NCI-H460 (cell line): ENCODE results near the gene PLEKHN1. TPM values are rescaled to one million over a fixed set of nuclear protein-coding genes. Genes with fewer than 3 reads are reported as not detected.

Experiments
- DNase-seq: peaks from one replicate; pipeline ENCODE4 v3.0.0-alpha.2; 2016; ENCODE audit warnings: low read depth; ENCODE audit errors: extremely low read depth
- polyA plus RNA-seq: library from polyadenylated mRNA; depleted of rRNA; stranded (reverse); fragments of >200 nt; gene quantifications from 2 replicates; pipeline ENCODE4 v1.2.3, GENCODE V29; 2014; cell fraction: nucleus; rRNA removed
- total RNA-seq: library from RNA; depleted of rRNA; stranded (reverse); fragments of >200 nt; shearing (Covaris generic); gene quantifications from 2 replicates; pipeline ENCODE4 v1.2.3, GENCODE V29; 2014; rRNA removed

PLEKHN1 gene
- total RNA-seq = 0.43 and 0.84 TPM in 2 replicates
- 6.4 and 7.2 TPM in 2 replicates for polyA plus RNA-seq

GRCh38 chr1:966135-966703 is at the start of gene PLEKHN1:
PLEKHN1 (plus strand) TSS chr1:966482; CDS start chr1:966532, 50 bp downstream.
- no peak for DNase-seq

- no peak for DNase-seq
Observed at GRCh38 chr1:917076-917459, 49.2 kb upstream of the PLEKHN1 start.

GRCh38 chr1:917466-918091 is 48.7 kb upstream of the PLEKHN1 start:
- DNase-seq = no peak

- no peak for DNase-seq
Observed at GRCh38 chr1:918353-918752, 47.9 kb upstream of the PLEKHN1 start.

- no peak for DNase-seq
Observed at GRCh38 chr1:918843-919242, 47.4 kb upstream of the PLEKHN1 start.

- no peak for DNase-seq
Observed at GRCh38 chr1:919271-919872, 46.9 kb upstream of the PLEKHN1 start.

GRCh38 chr1:920010-920409 is 46.3 kb upstream of the PLEKHN1 start:
- no peak for DNase-seq

GRCh38 chr1:920521-920920 is 45.8 kb upstream of the PLEKHN1 start:
- DNase-seq = no peak

GRCh38 chr1:921011-921837 is 45.1 kb upstream of the PLEKHN1 start:
- DNase-seq = peak; percentile 46

- peak; percentile 48 for DNase-seq
Observed at GRCh38 chr1:923131-923990, 42.9 kb upstream of the PLEKHN1 start, which contains the start of gene SAMD11. SAMD11 (plus strand) TSS chr1:923923; CDS start chr1:924432, 509 bp downstream.

GRCh38 chr1:923991-924655 is 42.2 kb upstream of the PLEKHN1 start:
- no peak for DNase-seq

- no peak for DNase-seq
Observed at GRCh38 chr1:924656-925560, 41.4 kb upstream of the PLEKHN1 start.

- no peak for DNase-seq
Observed at GRCh38 chr1:925561-926421, 40.5 kb upstream of the PLEKHN1 start.

- DNase-seq = no peak
Observed at GRCh38 chr1:927234-927633, 39.0 kb upstream of the PLEKHN1 start.

GRCh38 chr1:927748-928147 is 38.5 kb upstream of the PLEKHN1 start:
- DNase-seq = no peak

GRCh38 chr1:928825-929661 is 37.2 kb upstream of the PLEKHN1 start:
- no peak for DNase-seq
